HG02571 (cell line): ENCODE data around the gene NOL8.

Experiments
- ATAC-seq: cut with Tn5 transposase; IDR thresholded peaks from one replicate; pipeline ENCODE4 v1.9.1; 2021; ENCODE audit warnings: mild to moderate bottlenecking, moderate library complexity; ENCODE audit not compliant: unreplicated experiment

The NOL8 gene

GRCh38 chr9:92312887-92313623 is 12.1 kb downstream of the NOL8 start:
- no peak for ATAC-seq

GRCh38 chr9:92310562-92310961 is 14.6 kb downstream of the NOL8 start:
- no peak for ATAC-seq

GRCh38 chr9:92308893-92309292 is 16.3 kb downstream of the NOL8 start:
- ATAC-seq, result no peak

GRCh38 chr9:92300936-92301335 is 24.2 kb downstream of the NOL8 start:
- no peak for ATAC-seq

- no peak for ATAC-seq
Measured at GRCh38 chr9:92299116-92299515, 26.0 kb downstream of the NOL8 start.

GRCh38 chr9:92298036-92298435 is 27.1 kb downstream of the NOL8 start:
- ATAC-seq, result no peak

- no peak for ATAC-seq
Measured at GRCh38 chr9:92297611-92298010, 27.5 kb downstream of the NOL8 start.

- no peak for ATAC-seq
Measured at GRCh38 chr9:92295827-92296258, 29.3 kb downstream of the NOL8 start.

GRCh38 chr9:92295240-92295790 is 29.8 kb downstream of the NOL8 start:
- no peak for ATAC-seq

- no peak for ATAC-seq
Measured at GRCh38 chr9:92294297-92294676, 30.9 kb downstream of the NOL8 start.

GRCh38 chr9:92293452-92294296 is 31.5 kb downstream of the NOL8 start, which contains the start of gene IARS1:
Gene IARS1 (minus strand): TSS chr9:92293697. CDS start chr9:92289419, 4,278 bp downstream.
- peak; percentile 93 for ATAC-seq

- ATAC-seq, result no peak
Measured at GRCh38 chr9:92293075-92293354, 32.1 kb downstream of the NOL8 start.

GRCh38 chr9:92292338-92293074 is 32.6 kb downstream of the NOL8 start:
- ATAC-seq, result no peak

- no peak for ATAC-seq
Measured at GRCh38 chr9:92291577-92291976, 33.6 kb downstream of the NOL8 start.

GRCh38 chr9:92290785-92291429 is 34.2 kb downstream of the NOL8 start:
- no peak for ATAC-seq

GRCh38 chr9:92289708-92290390 is 35.3 kb downstream of the NOL8 start:
- no peak for ATAC-seq

GRCh38 chr9:92279302-92279701 is 45.8 kb downstream of the NOL8 start:
- ATAC-seq, result no peak

GRCh38 chr9:92278110-92278509 is 47.0 kb downstream of the NOL8 start:
- ATAC-seq, result no peak

GRCh38 chr9:92276331-92277032 is 48.7 kb downstream of the NOL8 start:
- ATAC-seq, result no peak

GRCh38 chr9:92275541-92275940 is 49.6 kb downstream of the NOL8 start:
- ATAC-seq, result no peak
